ENCODE measurements around the gene CD3E. TPM values are rescaled to one million over a fixed set of nuclear protein-coding genes. Genes with fewer than 3 reads are reported as not detected.
"Not testable (repeated sequence)": the region's sequence is repeated elsewhere in the genome, so short reads cannot be mapped to it uniquely, and the experiment has no call there.

The CD3E gene
- total RNA-seq, 1 donor: not detected

- TF ChIP-seq CTCF (IDR thresholded peaks at IDR 0.05; ENCODE audit: insufficient read depth, low read depth, low read length): peak; percentile 57
- no peak overlapping the region for H3K4me3 ChIP-seq (ENCODE audit: low read depth, low read length)
- DNase-seq (ENCODE audit: low read depth): peak; percentile 27
These were observed 8.6 kb upstream of the CD3E start for GRCh38 chr11:118295815-118296454.

GRCh38 chr11:118301600-118302195 is 2.8 kb upstream of the CD3E start:
- TF ChIP-seq CTCF (IDR thresholded peaks at IDR 0.05; ENCODE audit: insufficient read depth, low read depth, low read length): no peak
- DNase-seq (ENCODE audit: low read depth): no peak
- no peak overlapping the region for H3K4me3 ChIP-seq (ENCODE audit: low read depth, low read length)

GRCh38 chr11:118304227-118304567 is 333 bp upstream of the CD3E start:
- no peak overlapping the region for H3K4me3 ChIP-seq (ENCODE audit: low read depth, low read length)
- no peak for DNase-seq (ENCODE audit: low read depth)
- no peak for TF ChIP-seq CTCF (IDR thresholded peaks at IDR 0.05; ENCODE audit: insufficient read depth, low read depth, low read length)

- TF ChIP-seq CTCF (IDR thresholded peaks at IDR 0.05; ENCODE audit: insufficient read depth, low read depth, low read length): no peak
- DNase-seq (ENCODE audit: low read depth): no peak
- no peak overlapping the region for H3K4me3 ChIP-seq (ENCODE audit: low read depth, low read length)
These were observed 1.2 kb downstream of the CD3E start for GRCh38 chr11:118305726-118306125.

- no peak for DNase-seq (ENCODE audit: low read depth)
- TF ChIP-seq CTCF (IDR thresholded peaks at IDR 0.05; ENCODE audit: insufficient read depth, low read depth, low read length): no peak
- no peak overlapping the region for H3K4me3 ChIP-seq (ENCODE audit: low read depth, low read length)
These were observed 2.0 kb downstream of the CD3E start for GRCh38 chr11:118306556-118306955.

- DNase-seq (ENCODE audit: low read depth); H3K4me3 ChIP-seq (ENCODE audit: low read depth, low read length): not testable (repeated sequence)
These were observed 4.5 kb downstream of the CD3E start for GRCh38 chr11:118308995-118309528.

GRCh38 chr11:118310271-118310670 is 5.7 kb downstream of the CD3E start:
- TF ChIP-seq CTCF (IDR thresholded peaks at IDR 0.05; ENCODE audit: insufficient read depth, low read depth, low read length): no peak
- no peak overlapping the region for H3K4me3 ChIP-seq (ENCODE audit: low read depth, low read length)
- DNase-seq (ENCODE audit: low read depth): no peak
